Measurements from ENCODE around the gene EXOC6.

EXOC6 gene

GRCh38 chr10:93085272-93085859 lies 237.0 kb downstream of the EXOC6 start:
- Histone ChIP-seq H3K4me3 (ENCODE audit: low read depth, low read length) (no peak overlapping the region), H3K9me3 (ENCODE audit: control insufficient read depth, insufficient read depth, low read depth, low read length) (no peaks in the 10 kb centered on the region), H3K4me1 (ENCODE audit: control insufficient read depth, insufficient read depth, low read length) (no peaks in the 10 kb centered on the region), H3K27ac (ENCODE audit: extremely low read depth, low read depth, low read length) (no peak overlapping the region), H3K36me3 (ENCODE audit: control insufficient read depth in 2 of 2, insufficient read depth in 1 of 2, low read length in 2 of 2) (no peaks in the 10 kb centered on the region)
- CTCF ChIA-PET = interaction anchor here (0.6 to 0.8 kb wide), 3 partner anchors 194 to 267 kb away, joined by 3 to 4 read pairs (median 3); no protein-coding TSS in a partner anchor
- TF ChIP-seq ZNF777 (tag by site-specific recombination; IDR thresholded peaks at IDR 0.05; ENCODE audit: borderline replicate concordance) = no peak
- no peak for TF ChIP-seq ZBTB21 (tag by site-specific recombination; IDR thresholded peaks at IDR 0.05)
- peak; percentile 56 for TF ChIP-seq ZBTB17 (tag by site-specific recombination; IDR thresholded peaks at IDR 0.05)
- no peak for TF ChIP-seq WT1 (tag by site-specific recombination; IDR thresholded peaks at IDR 0.05)
- no peak for TF ChIP-seq ZNF248 (tag by site-specific recombination; IDR thresholded peaks at IDR 0.05)
- TF ChIP-seq BCL11B (tag by site-specific recombination; IDR thresholded peaks at IDR 0.05; ENCODE audit: low read depth) = no peak
- POLR2A ChIA-PET = no interaction called here

- Histone ChIP-seq H3K27ac (ENCODE audit: extremely low read depth, low read depth, low read length) (no peak overlapping the region), H3K36me3 (ENCODE audit: control insufficient read depth in 2 of 2, insufficient read depth in 1 of 2, low read length in 2 of 2) (no peaks in the 10 kb centered on the region), H3K4me1 (ENCODE audit: control insufficient read depth, insufficient read depth, low read length) (no peaks in the 10 kb centered on the region), H3K9me3 (ENCODE audit: control insufficient read depth, insufficient read depth, low read depth, low read length) (no peaks in the 10 kb centered on the region), H3K4me3 (ENCODE audit: low read depth, low read length) (no peak overlapping the region)
- TF ChIP-seq ZBTB21 (tag by site-specific recombination; IDR thresholded peaks at IDR 0.05) (no peak), ZNF391 (tag by site-specific recombination; IDR thresholded peaks at IDR 0.05; ENCODE audit: borderline replicate concordance, low read depth) (no peak), ZNF221 (tag by site-specific recombination; IDR thresholded peaks at IDR 0.05; ENCODE audit: borderline replicate concordance) (no peak), ZNF624 (tag by site-specific recombination; IDR thresholded peaks at IDR 0.05) (no peak), ZNF747 (tag by site-specific recombination; IDR thresholded peaks at IDR 0.05) (no peak), ZNF26 (tag by site-specific recombination; IDR thresholded peaks at IDR 0.05) (no peak), ZNF621 (tag by site-specific recombination; IDR thresholded peaks at IDR 0.05) (no peak), PRDM10 (tag by site-specific recombination; IDR thresholded peaks at IDR 0.05) (no peak), ZBTB7A (tag by site-specific recombination; IDR thresholded peaks at IDR 0.05; ENCODE audit: low read depth) (no peak), ZNF518A (tag by site-specific recombination; conservative IDR thresholded peaks at IDR 0.05; ENCODE audit: low read depth) (no peak), SETDB1 (IDR thresholded peaks at IDR 0.05; ENCODE audit: insufficient read length, low read length) (no peak), ZFP41 (tag by site-specific recombination; IDR thresholded peaks at IDR 0.05; ENCODE audit: borderline replicate concordance) (no peak), ZEB2 (tag by site-specific recombination; IDR thresholded peaks at IDR 0.05) (no peak), ZNF292 (tag by site-specific recombination; IDR thresholded peaks at IDR 0.05; ENCODE audit: borderline replicate concordance, low read depth) (no peak)
- ChIA-PET POLR2A (no interaction called here), CTCF (interaction anchor here (0.8 kb wide), 1 partner anchor 201 kb away, joined by 3 read pairs; no protein-coding TSS in a partner anchor)
These were observed 238.0 kb downstream of the EXOC6 start for GRCh38 chr10:93086289-93086688.

Data from HEK293 (cell line).